Left ventricle myocardium superior (tissue), 1 donor: Measurements from ENCODE around the gene GRB7. TPM values are rescaled to one million over a fixed set of nuclear protein-coding genes. Genes with fewer than 3 reads are reported as not detected.
A peak's percentile ranks its signal among the peaks of the same experiment; 100 is the strongest.
"Not testable (repeated sequence)": the region's sequence is repeated elsewhere in the genome, so short reads cannot be mapped to it uniquely, and the experiment has no call there.

Experiments
- ATAC-seq: fragments of 200-7000 bp; cut with Tn5 transposase; one replicate; pipeline ENCODE4 v1.9.1; 2020; ENCODE audit warnings: mild to moderate bottlenecking, moderate library complexity
- DNase-seq: peaks from one replicate; pipeline ENCODE4 v3.0.0-alpha.2; 2020
- intact Hi-C: fragments of 100-400 bp; cut with micrococcal nuclease; formaldehyde crosslinking; loops from one replicate; pipeline ENCODE4 v1.11.0; 2022
- total RNA-seq: library from RNA; stranded (reverse); fragmentation: NEBNext Ultra II Directional; extraction: Animal tissue kit (Norgen Biotek cat#: 25700); gene quantifications from one replicate; pipeline ENCODE4 v1.2.1, GENCODE V29; 2021
- donor health status: DM: no; HTN: yes; CAD: no; lungs with severe emphysema.

GRB7 gene
- total RNA-seq, 1 donor from 2014 or later, result 5.1 TPM

- ATAC-seq, result no peak
- intact Hi-C loops, result no loop called here
- no peak for DNase-seq
Measured at GRCh38 chr17:39706383-39706782, 31.4 kb upstream of the GRB7 start.

GRCh38 chr17:39706921-39707337 is 30.8 kb upstream of the GRB7 start:
- DNase-seq, result no peak
- intact Hi-C loops, result no loop called here
- no peak for ATAC-seq

GRCh38 chr17:39709319-39709997 is 28.3 kb upstream of the GRB7 start:
- intact Hi-C loops, result no loop called here
- ATAC-seq (no peak), DNase-seq (no peak)

- ATAC-seq (no peak), DNase-seq (no peak)
- intact Hi-C loops, result no loop called here
Measured at GRCh38 chr17:39709998-39710964, 27.5 kb upstream of the GRB7 start.

- not testable (repeated sequence) for DNase-seq, ATAC-seq
Measured at GRCh38 chr17:39711071-39711470, 26.7 kb upstream of the GRB7 start.

GRCh38 chr17:39711851-39712250 is 25.9 kb upstream of the GRB7 start:
- intact Hi-C loops, result no loop called here
- no peak for DNase-seq
- no peak for ATAC-seq

More at GRCh38 chr17:39711071-39711470, 26.7 kb upstream of the GRB7 start:
- intact Hi-C loops, result not testable (repeated sequence)

- no peak for DNase-seq
- ATAC-seq, result no peak
- intact Hi-C loops, result no loop called here
Measured at GRCh38 chr17:39714234-39714633, 23.5 kb upstream of the GRB7 start.

GRCh38 chr17:39715375-39716072 is 22.2 kb upstream of the GRB7 start:
- ATAC-seq, result peak; percentile 3
- intact Hi-C loops, result no loop called here
- no peak for DNase-seq

- DNase-seq (peak; percentile 65), ATAC-seq (peak; percentile 88)
- intact Hi-C loops, result no loop called here
Measured at GRCh38 chr17:39716073-39716818, 21.5 kb upstream of the GRB7 start.

GRCh38 chr17:39716879-39717536 is 20.7 kb upstream of the GRB7 start:
- ATAC-seq, result peak; percentile 82
- intact Hi-C loops, result no loop called here
- peak; percentile 52 for DNase-seq

GRCh38 chr17:39717660-39718059 is 20.1 kb upstream of the GRB7 start:
- peak; percentile 12 for ATAC-seq
- no peak for DNase-seq
- intact Hi-C loops, result no loop called here

GRCh38 chr17:39719563-39720355 is 18.0 kb upstream of the GRB7 start:
- ATAC-seq, result no peak
- DNase-seq, result peak; percentile 4
- intact Hi-C loops, result no loop called here

GRCh38 chr17:39722104-39722503 is 15.6 kb upstream of the GRB7 start:
- DNase-seq (no peak), ATAC-seq (no peak)

GRCh38 chr17:39722965-39723848 is 14.5 kb upstream of the GRB7 start:
- peak; percentile 23 for ATAC-seq
- DNase-seq, result no peak
- intact Hi-C loops, result no loop called here

More at GRCh38 chr17:39722104-39722503, 15.6 kb upstream of the GRB7 start:
- intact Hi-C loops, result no loop called here

- intact Hi-C loops, result no loop called here
- no peak for DNase-seq
- ATAC-seq, result no peak
Measured at GRCh38 chr17:39724731-39725130, 13.0 kb upstream of the GRB7 start.

- intact Hi-C loops, DNase-seq, ATAC-seq: not testable (repeated sequence)
Measured at GRCh38 chr17:39725923-39726322, 11.8 kb upstream of the GRB7 start.

- no peak for ATAC-seq
- intact Hi-C loops, result no loop called here
Measured at GRCh38 chr17:39726617-39727016, 11.1 kb upstream of the GRB7 start.

More at GRCh38 chr17:39726617-39727016, 11.1 kb upstream of the GRB7 start:
- no peak for DNase-seq
